ENCODE results near the gene SH3RF3. TPM values are rescaled to one million over a fixed set of nuclear protein-coding genes. Genes with fewer than 3 reads are reported as not detected.

SH3RF3 gene
- total RNA-seq, 1 experiment from 2014 or later, result 1.0 TPM

DNA sequence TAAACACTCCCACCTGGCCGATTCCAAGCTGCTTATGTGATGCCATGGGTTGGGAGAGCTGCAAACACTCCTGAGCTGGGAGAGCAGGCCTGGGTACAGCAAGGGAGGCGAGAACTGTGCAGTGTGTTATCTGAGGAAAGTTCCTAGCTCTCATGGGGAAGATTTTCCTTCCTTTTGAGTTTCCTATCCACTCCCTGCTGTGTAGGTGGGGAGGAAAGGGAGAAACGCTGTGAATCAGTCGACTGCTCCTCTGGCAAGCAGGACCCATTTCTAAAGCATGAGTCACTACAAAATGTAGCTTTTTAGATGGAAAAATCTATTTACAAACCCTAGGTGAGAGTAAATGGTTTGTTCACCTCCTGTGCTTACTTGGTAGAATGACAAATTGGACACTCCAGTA, 80.4 kb downstream of the SH3RF3 start (continued):
- no peak for TF ChIP-seq ZSCAN18 (CRISPR knock-in tag; IDR thresholded peaks at IDR 0.05)
- no peak for TF ChIP-seq ZNF263 (CRISPR knock-in tag; IDR thresholded peaks at IDR 0.05; ENCODE audit: low read depth)

GRCh38 chr2:109209941-109210340, 80.9 kb downstream of the SH3RF3 start:
- H3K4me3 Mint-ChIP-seq, result no peak overlapping the region
- no peak overlapping the region for H3K27ac Mint-ChIP-seq
- CTCF ChIA-PET, result interaction anchor here (1.3 kb wide), 1 partner anchor 123 kb away, joined by 3 read pairs; no protein-coding TSS in a partner anchor

More at GRCh38 chr2:109209941-109210340, 80.9 kb downstream of the SH3RF3 start:
- POLR2A ChIA-PET, result no interaction called here
- DNase-seq (ENCODE audit: low spot score) (no peak), ATAC-seq (no peak)
- H3K9me3 Mint-ChIP-seq, result no peaks in the 10 kb centered on the region
- H3K27me3 Mint-ChIP-seq (ENCODE audit: low read depth), result no peaks in the 10 kb centered on the region; the same call in 1 of the 2 replicates
- TF ChIP-seq TEAD1 (CRISPR knock-in tag; IDR thresholded peaks at IDR 0.05) (no peak), ZNF423 (CRISPR knock-in tag; IDR thresholded peaks at IDR 0.05) (no peak), PREB (CRISPR knock-in tag; IDR thresholded peaks at IDR 0.05; ENCODE audit: borderline replicate concordance) (no peak), AFF4 (CRISPR knock-in tag; IDR thresholded peaks at IDR 0.05; ENCODE audit: borderline replicate concordance) (no peak), TEAD4 (CRISPR knock-in tag; IDR thresholded peaks at IDR 0.05) (no peak), NR2C2 (CRISPR knock-in tag; IDR thresholded peaks at IDR 0.05) (no peak), SMAD3 (CRISPR knock-in tag; IDR thresholded peaks at IDR 0.05; ENCODE audit: borderline replicate concordance) (no peak), EMX1 (CRISPR knock-in tag; IDR thresholded peaks at IDR 0.05) (no peak), E2F5 (CRISPR knock-in tag; IDR thresholded peaks at IDR 0.05) (no peak), ZNF219 (CRISPR knock-in tag; IDR thresholded peaks at IDR 0.05; ENCODE audit: borderline replicate concordance) (no peak), SMAD4 (CRISPR knock-in tag; IDR thresholded peaks at IDR 0.05) (no peak), CBFB (CRISPR knock-in tag; IDR thresholded peaks at IDR 0.05; ENCODE audit: low read depth) (no peak), PRDM15 (CRISPR knock-in tag; IDR thresholded peaks at IDR 0.05) (no peak), SOX15 (CRISPR knock-in tag; IDR thresholded peaks at IDR 0.05) (no peak), RORB (CRISPR knock-in tag; IDR thresholded peaks at IDR 0.05) (no peak), ZBTB21 (CRISPR knock-in tag; IDR thresholded peaks at IDR 0.05; ENCODE audit: borderline replicate concordance) (no peak), NR3C1 (CRISPR knock-in tag; conservative IDR thresholded peaks at IDR 0.05; ENCODE audit: low read depth) (no peak), ZNF317 (CRISPR knock-in tag; IDR thresholded peaks at IDR 0.05; ENCODE audit: borderline replicate concordance, low read depth) (no peak)
- TF ChIP-seq, protein P1, sequence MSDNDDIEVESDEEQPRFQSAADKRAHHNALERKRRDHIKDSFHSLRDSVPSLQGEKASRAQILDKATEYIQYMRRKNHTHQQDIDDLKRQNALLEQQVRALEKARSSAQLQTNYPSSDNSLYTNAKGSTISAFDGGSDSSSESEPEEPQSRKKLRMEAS (CRISPR knock-in tag; IDR thresholded peaks at IDR 0.05), result no peak
- H3K36me3 Mint-ChIP-seq, result no peaks in the 10 kb centered on the region
- peaks cover 20% of the 10 kb centered on the region for H3K4me1 Mint-ChIP-seq

Measured in WTC11 (cell line).